ENCODE data around the gene WDR19. TPM values are rescaled to one million over a fixed set of nuclear protein-coding genes. Genes with fewer than 3 reads are reported as not detected.

Gene WDR19
- total RNA-seq, 1 donor from 2014 or later = 28.4 TPM

- peaks cover 18% of the 10 kb centered on the region for H3K36me3 Mint-ChIP-seq (ENCODE audit: low read depth)
- H3K4me1 Mint-ChIP-seq = no peaks in the 10 kb centered on the region
- no peaks in the 10 kb centered on the region for H3K27me3 Mint-ChIP-seq
- DNase-seq (no peak), ATAC-seq (ENCODE audit: low read depth) (no peak)
- H3K27ac Mint-ChIP-seq = no peak overlapping the region
- POLR2A ChIA-PET = no interaction called here
- H3K4me3 Mint-ChIP-seq = no peak overlapping the region
- CTCF ChIA-PET = no interaction called here
- no peak for TF ChIP-seq CTCF (IDR thresholded peaks at IDR 0.05)
- intact Hi-C loops (cut with micrococcal nuclease) = no loop called here
- H3K9me3 Mint-ChIP-seq = no peaks in the 10 kb centered on the region
These were observed 46.0 kb downstream of the WDR19 start for GRCh38 chr4:39228377-39228776.

DNA sequence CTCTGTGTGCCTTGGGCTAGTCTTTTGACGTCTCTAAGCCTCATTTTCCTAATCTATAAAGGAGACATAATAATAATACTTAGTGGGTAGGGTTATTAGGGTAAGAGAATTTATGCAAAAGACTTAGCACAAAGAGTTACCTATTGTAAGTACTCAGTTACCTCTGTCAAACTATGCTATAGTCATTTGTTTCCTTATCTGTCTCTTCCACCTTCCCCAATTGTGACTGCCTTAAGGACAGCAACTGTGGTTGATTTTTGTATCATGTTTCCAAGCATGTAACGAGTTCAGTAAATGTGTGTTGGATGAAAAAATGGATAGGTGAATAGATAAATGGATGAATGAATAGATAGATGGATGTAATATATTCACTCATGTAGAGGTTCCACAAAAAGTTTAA lies 48.1 kb downstream of the WDR19 start:
- Mint-ChIP-seq H3K36me3 (ENCODE audit: low read depth) (peaks cover 19% of the 10 kb centered on the region), H3K27ac (no peak overlapping the region), H3K4me3 (no peak overlapping the region), H3K9me3 (no peaks in the 10 kb centered on the region), H3K27me3 (no peaks in the 10 kb centered on the region), H3K4me1 (no peaks in the 10 kb centered on the region)
- TF ChIP-seq CTCF (IDR thresholded peaks at IDR 0.05) = no peak
- ChIA-PET CTCF (no interaction called here), POLR2A (no interaction called here)
- intact Hi-C loops (cut with micrococcal nuclease) = no loop called here
- no peak for DNase-seq
- ATAC-seq (ENCODE audit: low read depth) = no peak

GRCh38 chr4:39231660-39232059 lies 49.3 kb downstream of the WDR19 start:
- DNase-seq = no peak
- no peak for ATAC-seq (ENCODE audit: low read depth)
- ChIA-PET POLR2A (no interaction called here), CTCF (no interaction called here)
- intact Hi-C loops (cut with micrococcal nuclease) = no loop called here
- Mint-ChIP-seq H3K4me1 (no peaks in the 10 kb centered on the region), H3K27ac (no peak overlapping the region), H3K9me3 (no peaks in the 10 kb centered on the region), H3K36me3 (ENCODE audit: low read depth) (peaks cover 29% of the 10 kb centered on the region), H3K4me3 (no peak overlapping the region), H3K27me3 (no peaks in the 10 kb centered on the region)
- TF ChIP-seq CTCF (IDR thresholded peaks at IDR 0.05) = no peak

DNA sequence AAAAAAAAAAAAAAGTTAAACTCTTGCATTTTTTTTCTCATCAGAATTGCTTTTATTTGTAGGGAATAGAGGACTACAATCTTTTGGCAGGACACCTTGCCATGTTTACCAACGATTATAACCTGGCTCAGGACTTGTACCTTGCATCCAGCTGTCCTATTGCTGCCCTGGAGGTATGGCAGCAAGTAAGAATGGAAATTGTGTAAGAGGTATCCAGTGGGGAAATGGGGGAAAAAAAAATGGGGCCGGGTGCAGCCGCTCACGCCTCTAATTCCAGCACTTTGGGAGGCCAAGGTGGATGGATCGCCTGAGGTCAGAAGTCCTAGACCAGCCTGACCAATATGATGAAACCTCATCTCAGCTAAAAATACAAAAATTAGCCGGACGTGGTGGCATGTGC lies 49.8 kb downstream of the WDR19 start:
- no peak overlapping the region for H3K4me3 Mint-ChIP-seq
- H3K27me3 Mint-ChIP-seq = no peaks in the 10 kb centered on the region
- no peak overlapping the region for H3K27ac Mint-ChIP-seq
- no peak for TF ChIP-seq CTCF (IDR thresholded peaks at IDR 0.05)
- DNase-seq = no peak
- no peak for ATAC-seq (ENCODE audit: low read depth)
- ChIA-PET CTCF (no interaction called here), POLR2A (no interaction called here)
- H3K36me3 Mint-ChIP-seq (ENCODE audit: low read depth) = peaks cover 29% of the 10 kb centered on the region
- intact Hi-C loops (cut with micrococcal nuclease) = no loop called here
- no peaks in the 10 kb centered on the region for H3K9me3 Mint-ChIP-seq
- H3K4me1 Mint-ChIP-seq = no peaks in the 10 kb centered on the region

DNA sequence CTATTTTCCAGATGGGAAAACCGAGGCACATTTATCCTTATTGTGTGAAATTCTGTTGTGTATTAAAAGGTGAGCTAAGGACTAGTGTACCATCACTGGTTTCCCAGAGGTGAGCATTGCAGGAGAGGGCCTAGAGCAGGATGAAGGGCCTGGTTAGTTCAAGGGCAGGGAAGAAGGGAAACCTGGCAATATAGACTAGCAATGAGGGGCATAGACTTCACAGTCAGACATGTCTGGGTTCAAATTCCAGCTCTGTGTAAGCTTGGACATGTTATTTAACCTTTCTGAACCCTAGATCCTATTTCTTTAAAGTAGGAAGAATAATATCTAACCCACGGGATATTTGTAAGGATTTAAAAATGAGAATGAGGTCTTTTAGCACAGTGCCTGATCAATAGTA lies 50.8 kb downstream of the WDR19 start:
- H3K36me3 Mint-ChIP-seq (ENCODE audit: low read depth) = peaks cover 35% of the 10 kb centered on the region
- no peaks in the 10 kb centered on the region for H3K9me3 Mint-ChIP-seq
- no peak for TF ChIP-seq CTCF (IDR thresholded peaks at IDR 0.05)
- no peak overlapping the region for H3K27ac Mint-ChIP-seq
- intact Hi-C loops (cut with micrococcal nuclease) = no loop called here
- no peak for DNase-seq
- no peaks in the 10 kb centered on the region for H3K4me1 Mint-ChIP-seq
- H3K27me3 Mint-ChIP-seq = no peaks in the 10 kb centered on the region
- no peak overlapping the region for H3K4me3 Mint-ChIP-seq
- ChIA-PET POLR2A (no interaction called here), CTCF (no interaction called here)
- ATAC-seq (ENCODE audit: low read depth) = no peak
